Calu3 (cell line): Measurements from ENCODE around the gene MYLK. TPM values are rescaled to one million over a fixed set of nuclear protein-coding genes. Genes with fewer than 3 reads are reported as not detected.
"Not testable (repeated sequence)": the region's sequence is repeated elsewhere in the genome, so short reads cannot be mapped to it uniquely, and the experiment has no call there.

Experiments used
- BruUV-seq: library from RNA; stranded (reverse); fragments of 400-500 nt; replicated peaks from 2 replicates; lab custom pipeline; 2021; lab: Mats Ljungman, UMichigan
- CTCF ChIA-PET: fragments of 300-600 bp; sonication (Branson Sonifier 250); formaldehyde crosslinking; loops from one replicate; lab custom pipeline; 2022; ENCODE audit warnings: antibody characterized with exemption; lab: Charles Lee
- DNase-seq: peaks from one replicate; pipeline ENCODE4 v3.0.0; 2022
- H3K27ac Mint-ChIP-seq: one replicate; pipeline ENCODE4 v1.8.0; 2022; ENCODE audit warnings: mixed read lengths; ENCODE audit not compliant: unreplicated experiment
- H3K27me3 Mint-ChIP-seq: one replicate; pipeline ENCODE4 v1.8.0; 2022; ENCODE audit warnings: mixed read lengths; ENCODE audit not compliant: unreplicated experiment
- H3K36me3 Mint-ChIP-seq: one replicate; pipeline ENCODE4 v1.8.0; 2022; ENCODE audit warnings: mild to moderate bottlenecking, moderate library complexity, mixed read lengths; ENCODE audit not compliant: insufficient read depth, unreplicated experiment
- H3K4me1 Mint-ChIP-seq: one replicate; pipeline ENCODE4 v1.8.0; 2022; ENCODE audit warnings: mild to moderate bottlenecking, low read depth, mixed read lengths; ENCODE audit not compliant: unreplicated experiment
- H3K4me3 Mint-ChIP-seq: one replicate; pipeline ENCODE4 v1.8.0; 2022; ENCODE audit warnings: mild to moderate bottlenecking, low read depth, moderate library complexity, mixed read lengths; ENCODE audit not compliant: unreplicated experiment
- H3K9me3 Mint-ChIP-seq: one replicate; pipeline ENCODE4 v1.8.0; 2022; ENCODE audit warnings: low read depth, mixed read lengths; ENCODE audit not compliant: unreplicated experiment
- intact Hi-C: fragments of 100-400 bp; cut with micrococcal nuclease; formaldehyde crosslinking; loops from one replicate; pipeline ENCODE4 v1.10.0; 2022; ENCODE audit not compliant: unreplicated experiment
- total RNA-seq: library from RNA; stranded (reverse); gene quantifications from 2 replicates; pipeline ENCODE4 v1.2.3, GENCODE V29; 2022
- TF ChIP-seq, protein P1 (sequence below): fragments of 200-600 bp; IDR thresholded peaks from one replicate; pipeline ENCODE4 v1.8.0; 2022; ENCODE audit warnings: antibody characterized with exemption; ENCODE audit not compliant: unreplicated experiment

The MYLK gene
- total RNA-seq, 1 experiment from 2014 or later: 10.7 TPM

DNA sequence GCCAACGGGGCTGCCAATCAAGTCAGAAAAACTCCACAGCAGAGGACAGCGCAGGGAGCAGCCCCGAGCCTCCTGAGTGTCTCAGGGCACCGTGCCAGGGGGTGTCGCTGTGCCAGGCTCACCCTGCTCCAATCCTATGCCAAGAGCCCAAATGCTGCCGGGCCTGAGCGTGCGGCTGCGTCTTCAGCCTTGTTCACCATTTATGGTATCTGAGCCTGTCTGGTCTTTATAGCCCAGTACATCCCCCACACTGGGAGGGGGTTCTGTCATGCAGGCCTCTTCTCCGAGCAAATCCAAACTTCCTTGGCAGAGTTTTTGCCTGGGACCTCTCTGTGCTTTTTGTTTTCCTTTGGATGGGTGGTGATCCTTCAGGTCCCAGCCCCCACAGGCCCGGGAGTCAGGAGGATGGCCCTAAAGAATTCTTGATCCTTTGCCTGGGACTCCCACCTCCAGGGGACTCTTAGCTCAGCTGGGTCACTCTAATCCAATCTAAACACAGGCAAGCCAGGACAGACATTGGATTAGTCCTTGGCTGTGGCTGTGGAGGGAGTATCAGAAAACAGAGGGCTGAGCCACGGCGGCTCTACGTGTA, 164.2 kb downstream of the MYLK start:
- BruUV-seq: no TSS peak
- Mint-ChIP-seq H3K36me3 (no peaks in the 10 kb centered on the region), H3K4me1 (no peaks in the 10 kb centered on the region), H3K27me3 (no peaks in the 10 kb centered on the region), H3K4me3 (no peak overlapping the region), H3K9me3 (no peaks in the 10 kb centered on the region), H3K27ac (no peak overlapping the region)
- intact Hi-C loops: no loop called here
- TF ChIP-seq, protein P1, sequence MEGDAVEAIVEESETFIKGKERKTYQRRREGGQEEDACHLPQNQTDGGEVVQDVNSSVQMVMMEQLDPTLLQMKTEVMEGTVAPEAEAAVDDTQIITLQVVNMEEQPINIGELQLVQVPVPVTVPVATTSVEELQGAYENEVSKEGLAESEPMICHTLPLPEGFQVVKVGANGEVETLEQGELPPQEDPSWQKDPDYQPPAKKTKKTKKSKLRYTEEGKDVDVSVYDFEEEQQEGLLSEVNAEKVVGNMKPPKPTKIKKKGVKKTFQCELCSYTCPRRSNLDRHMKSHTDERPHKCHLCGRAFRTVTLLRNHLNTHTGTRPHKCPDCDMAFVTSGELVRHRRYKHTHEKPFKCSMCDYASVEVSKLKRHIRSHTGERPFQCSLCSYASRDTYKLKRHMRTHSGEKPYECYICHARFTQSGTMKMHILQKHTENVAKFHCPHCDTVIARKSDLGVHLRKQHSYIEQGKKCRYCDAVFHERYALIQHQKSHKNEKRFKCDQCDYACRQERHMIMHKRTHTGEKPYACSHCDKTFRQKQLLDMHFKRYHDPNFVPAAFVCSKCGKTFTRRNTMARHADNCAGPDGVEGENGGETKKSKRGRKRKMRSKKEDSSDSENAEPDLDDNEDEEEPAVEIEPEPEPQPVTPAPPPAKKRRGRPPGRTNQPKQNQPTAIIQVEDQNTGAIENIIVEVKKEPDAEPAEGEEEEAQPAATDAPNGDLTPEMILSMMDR: no peak
- CTCF ChIA-PET: interaction anchor here (0.9 kb wide), 1 partner anchor 12 kb away, joined by 3 read pairs; no protein-coding TSS in a partner anchor
- no peak for DNase-seq

DNA sequence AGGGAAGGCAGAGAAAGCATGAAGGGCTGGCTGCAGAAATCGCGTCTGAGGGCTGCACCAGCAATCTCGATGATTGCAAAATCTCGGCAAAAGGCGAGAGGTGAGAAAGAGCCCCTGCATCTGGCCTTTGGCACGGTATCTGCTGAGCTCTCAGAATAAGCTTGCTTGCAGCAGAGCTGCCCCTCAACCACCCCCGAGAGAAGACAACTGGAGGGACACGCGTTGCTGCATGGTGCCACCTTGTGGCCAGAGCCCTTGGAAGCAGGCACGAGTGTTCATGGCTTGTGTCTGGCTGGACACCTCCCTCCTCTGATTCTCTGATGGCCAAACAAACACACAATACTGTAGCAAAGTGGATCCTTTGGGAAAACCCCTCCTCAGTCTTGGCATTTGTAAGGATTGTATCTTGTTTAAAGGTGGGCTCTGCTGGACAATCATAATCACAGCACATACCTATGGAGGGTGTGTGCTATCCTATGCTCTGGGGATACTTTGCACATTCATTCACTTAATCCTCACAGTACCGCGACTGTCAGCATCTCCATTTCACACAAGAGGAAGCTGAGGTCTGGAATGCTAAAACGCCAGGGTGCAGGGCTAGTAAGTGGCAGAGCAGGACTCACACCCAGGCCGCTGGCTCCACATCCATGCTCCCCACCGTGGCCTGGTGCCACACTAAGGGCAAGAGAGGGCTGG, 164.9 kb downstream of the MYLK start:
- CTCF ChIA-PET: interaction anchor here (0.9 kb wide), 2 partner anchors 67 to 69 kb away, joined by 3 to 11 read pairs; no protein-coding TSS in a partner anchor
- H3K27me3 Mint-ChIP-seq, H3K4me3 Mint-ChIP-seq, H3K9me3 Mint-ChIP-seq, H3K4me1 Mint-ChIP-seq, H3K27ac Mint-ChIP-seq, intact Hi-C loops, BruUV-seq, H3K36me3 Mint-ChIP-seq: not testable (repeated sequence)
- peak; percentile 69 for DNase-seq
- TF ChIP-seq, protein P1: peak; percentile 42

DNA sequence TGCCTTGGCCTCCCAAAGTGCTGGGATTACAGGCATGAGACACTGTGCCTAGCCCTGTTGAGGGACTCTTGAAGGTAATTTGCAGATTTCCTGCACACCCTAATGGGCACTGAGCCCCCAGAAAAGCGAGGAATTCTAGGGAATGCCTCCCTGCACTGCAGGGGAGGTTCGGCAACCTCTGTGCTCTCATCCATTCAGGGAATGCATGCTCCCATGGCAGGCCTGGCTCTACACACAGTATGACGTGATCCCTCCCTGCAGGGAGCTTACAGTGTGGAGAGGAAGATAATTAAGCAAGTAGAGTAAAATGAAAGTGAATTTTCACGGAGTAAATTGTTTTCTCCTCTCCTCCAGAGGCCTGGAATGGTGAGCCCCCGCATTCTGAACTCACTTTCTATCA, 166.0 kb downstream of the MYLK start:
- intact Hi-C loops: no loop called here
- BruUV-seq: no TSS peak
- no peaks in the 10 kb centered on the region for H3K36me3 Mint-ChIP-seq
- CTCF ChIA-PET: interaction anchor here (0.9 kb wide), 1 partner anchor 66 kb away, joined by 3 read pairs; no protein-coding TSS in a partner anchor
- no peaks in the 10 kb centered on the region for H3K27me3 Mint-ChIP-seq
- TF ChIP-seq, protein P1: no peak
- no peaks in the 10 kb centered on the region for H3K9me3 Mint-ChIP-seq
- no peak overlapping the region for H3K4me3 Mint-ChIP-seq
- H3K27ac Mint-ChIP-seq: no peak overlapping the region
- H3K4me1 Mint-ChIP-seq: no peaks in the 10 kb centered on the region
- no peak for DNase-seq

DNA sequence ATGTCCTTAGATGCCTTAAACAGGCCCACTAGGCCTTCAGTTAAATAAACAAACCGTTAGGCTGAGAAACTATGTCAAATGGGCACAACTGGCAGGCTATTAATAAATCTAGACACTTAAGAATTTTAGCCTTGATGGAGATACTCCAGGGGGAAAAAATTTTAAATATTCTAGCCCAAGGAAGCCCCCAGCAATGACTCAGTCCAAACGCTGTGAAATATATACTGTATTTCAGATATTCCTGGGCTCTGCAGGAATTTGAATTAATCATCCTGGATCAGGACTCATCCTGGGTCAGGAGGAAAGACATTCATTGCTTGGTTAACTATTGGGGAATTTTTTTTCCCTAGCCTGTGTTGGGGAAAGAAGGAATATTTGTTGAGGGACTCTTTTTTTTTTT, 166.7 kb downstream of the MYLK start:
- H3K27me3 Mint-ChIP-seq, H3K36me3 Mint-ChIP-seq, H3K9me3 Mint-ChIP-seq, H3K27ac Mint-ChIP-seq, DNase-seq, H3K4me3 Mint-ChIP-seq, intact Hi-C loops, H3K4me1 Mint-ChIP-seq, BruUV-seq: not testable (repeated sequence)
- CTCF ChIA-PET: interaction anchor here (0.9 kb wide), 1 partner anchor 65 kb away, joined by 3 read pairs; no protein-coding TSS in a partner anchor
